ENCODE measurements around the gene SORCS1.

GRCh38 chr10:106741006-106741530, 423.4 kb downstream of the SORCS1 start:
- no peak for TF ChIP-seq CTCF (IDR thresholded peaks at IDR 0.05)
- no peak for TF ChIP-seq POLR2AphosphoS5 (IDR thresholded peaks at IDR 0.05)
- no peak for TF ChIP-seq POLR2A (IDR thresholded peaks at IDR 0.05)

All from prostate gland (tissue), 2 donors.